ENCODE measurements around the gene RAI14. TPM values are rescaled to one million over a fixed set of nuclear protein-coding genes. Genes with fewer than 3 reads are reported as not detected.

Gene RAI14
- total and polyA plus RNA-seq, 11 donors, result 1.7 to 34.3 (median 10.7) TPM

- Histone ChIP-seq H3K4me3 (no peak overlapping the region), H3K36me3 (no peaks in the 10 kb centered on the region), H3K27me3 (no peaks in the 10 kb centered on the region), H3K27ac (no peak overlapping the region), H3K9me3 (peaks cover 0 to 23% (median 2%) of the 10 kb centered on the region in 12 donors), H3K4me1 (peaks cover 0 to 16% (median 0%) of the 10 kb centered on the region in 12 donors)
- TF ChIP-seq, protein P1, sequence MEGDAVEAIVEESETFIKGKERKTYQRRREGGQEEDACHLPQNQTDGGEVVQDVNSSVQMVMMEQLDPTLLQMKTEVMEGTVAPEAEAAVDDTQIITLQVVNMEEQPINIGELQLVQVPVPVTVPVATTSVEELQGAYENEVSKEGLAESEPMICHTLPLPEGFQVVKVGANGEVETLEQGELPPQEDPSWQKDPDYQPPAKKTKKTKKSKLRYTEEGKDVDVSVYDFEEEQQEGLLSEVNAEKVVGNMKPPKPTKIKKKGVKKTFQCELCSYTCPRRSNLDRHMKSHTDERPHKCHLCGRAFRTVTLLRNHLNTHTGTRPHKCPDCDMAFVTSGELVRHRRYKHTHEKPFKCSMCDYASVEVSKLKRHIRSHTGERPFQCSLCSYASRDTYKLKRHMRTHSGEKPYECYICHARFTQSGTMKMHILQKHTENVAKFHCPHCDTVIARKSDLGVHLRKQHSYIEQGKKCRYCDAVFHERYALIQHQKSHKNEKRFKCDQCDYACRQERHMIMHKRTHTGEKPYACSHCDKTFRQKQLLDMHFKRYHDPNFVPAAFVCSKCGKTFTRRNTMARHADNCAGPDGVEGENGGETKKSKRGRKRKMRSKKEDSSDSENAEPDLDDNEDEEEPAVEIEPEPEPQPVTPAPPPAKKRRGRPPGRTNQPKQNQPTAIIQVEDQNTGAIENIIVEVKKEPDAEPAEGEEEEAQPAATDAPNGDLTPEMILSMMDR (IDR thresholded peaks at IDR 0.05), result no peak
- TF ChIP-seq POLR2A (IDR thresholded peaks at IDR 0.05), result no peak
- no peak for ATAC-seq
- 90 to 99% (median 98%) methylated on average over 6 of the region's 6 CpGs for WGBS, 4 donors
- no peak for DNase-seq
- intact Hi-C loops (cut with DNase I), result no loop called here
These were observed 130.9 kb downstream of the RAI14 start for GRCh38 chr5:34787035-34787434.

DNA sequence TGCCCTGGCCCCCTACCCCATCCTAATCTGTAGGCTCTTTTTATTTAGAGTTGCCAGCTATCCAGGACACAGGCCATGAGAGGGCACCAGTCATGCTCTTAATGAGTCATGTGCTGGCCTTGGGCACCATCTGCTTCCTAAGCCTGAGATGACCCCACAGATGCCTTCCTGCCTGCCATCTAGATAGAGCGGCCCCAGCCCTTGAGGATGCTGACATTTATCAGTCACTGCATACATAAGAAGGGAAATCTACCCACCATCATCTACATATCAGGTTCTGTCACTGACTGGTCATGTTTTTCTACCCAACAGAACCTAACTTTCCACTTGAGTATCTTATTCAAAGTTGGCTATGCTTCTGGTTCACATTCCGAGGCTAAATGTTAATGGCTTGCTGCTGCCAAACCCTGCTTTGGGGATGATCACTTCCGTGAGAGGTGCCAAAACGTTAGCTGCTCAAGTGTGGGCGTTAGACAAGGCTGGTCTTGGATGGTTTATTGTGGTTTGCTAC is 132.9 kb downstream of the RAI14 start:
- DNase-seq (peak in 3 of 5 donors; percentile 10 to 40 (median 26)), ATAC-seq (peak; percentile 37 to 73 (median 56))
- intact Hi-C loops (cut with DNase I), result no loop called here
- Histone ChIP-seq H3K9me3 (peaks cover 0 to 22% (median 0%) of the 10 kb centered on the region in 12 donors), H3K4me1 (peaks cover 0 to 16% (median 0%) of the 10 kb centered on the region in 12 donors), H3K4me3 (no peak overlapping the region), H3K27me3 (no peaks in the 10 kb centered on the region), H3K27ac (peak overlapping the region in 2 of 12 donors; percentile 8 to 24), H3K36me3 (no peaks in the 10 kb centered on the region)
- 58 to 75% (median 60%) methylated on average over 5 of the region's 5 CpGs for WGBS, 4 donors
- no peak for TF ChIP-seq POLR2A (IDR thresholded peaks at IDR 0.05)
- TF ChIP-seq, protein P1 (IDR thresholded peaks at IDR 0.05), result no peak

DNA sequence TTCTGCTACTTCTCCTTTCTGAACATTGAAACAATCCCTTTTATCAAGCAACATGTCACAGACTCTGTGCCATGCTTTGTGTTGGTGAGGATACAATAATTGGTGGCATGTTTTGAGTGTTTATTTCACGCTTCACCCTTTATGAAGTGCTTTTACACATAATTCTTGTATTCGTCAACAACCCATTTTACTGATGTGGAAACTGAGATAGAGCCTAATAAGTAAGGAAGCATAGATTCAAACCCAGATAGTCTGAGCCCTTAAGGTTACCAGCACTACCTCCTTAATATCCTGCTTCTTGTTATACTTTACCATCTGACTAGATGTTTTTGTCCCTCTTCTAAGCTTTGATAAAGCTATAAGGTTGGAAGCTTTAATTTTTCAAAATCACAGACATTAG is 133.5 kb downstream of the RAI14 start:
- H3K27ac ChIP-seq, result peak overlapping the region in 3 of 12 donors; percentile 8 to 26 (median 24)
- WGBS, 4 donors, result 95 to 100% (median 98%) methylated on average over 2 of the region's 2 CpGs
- H3K36me3 ChIP-seq, result no peaks in the 10 kb centered on the region
- peaks cover 0 to 22% (median 0%) of the 10 kb centered on the region in 12 donors for H3K9me3 ChIP-seq
- no peak for DNase-seq
- intact Hi-C loops (cut with DNase I), result no loop called here
- H3K4me3 ChIP-seq, result no peak overlapping the region
- TF ChIP-seq, protein P1 (IDR thresholded peaks at IDR 0.05), result no peak
- no peak for TF ChIP-seq POLR2A (IDR thresholded peaks at IDR 0.05)
- peaks cover 0 to 16% (median 0%) of the 10 kb centered on the region in 12 donors for H3K4me1 ChIP-seq
- no peak for ATAC-seq
- no peaks in the 10 kb centered on the region for H3K27me3 ChIP-seq

DNA sequence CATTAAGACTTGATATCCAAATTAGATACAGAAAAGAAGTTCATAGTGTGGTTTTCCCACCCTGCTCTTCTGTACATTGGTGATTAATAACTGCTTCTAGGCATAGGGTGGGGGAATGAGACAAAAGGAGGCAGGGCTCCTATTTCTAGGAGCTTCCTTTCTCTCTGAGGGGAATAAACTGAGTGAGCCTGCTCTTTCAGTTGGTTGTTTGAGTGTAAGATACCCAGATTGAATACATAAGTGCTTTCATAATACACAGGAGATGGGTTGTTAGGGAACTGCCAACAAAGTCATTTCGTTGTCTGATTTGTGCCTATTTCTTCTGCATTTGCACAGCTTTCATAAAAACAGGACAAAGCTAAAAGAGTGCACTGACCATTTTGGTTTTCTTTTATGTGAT is 133.9 kb downstream of the RAI14 start:
- WGBS, 4 donors, result 57 to 75% (median 70%) methylated on average over 1 of the region's 1 CpG

More for the DNA sequence above, 133.9 kb downstream of the RAI14 start:
- Histone ChIP-seq H3K4me3 (no peak overlapping the region), H3K27me3 (no peaks in the 10 kb centered on the region), H3K9me3 (peaks cover 0 to 22% (median 0%) of the 10 kb centered on the region in 12 donors), H3K27ac (peak overlapping the region in 1 of 12 donors; percentile 24), H3K36me3 (no peaks in the 10 kb centered on the region), H3K4me1 (peaks cover 0 to 16% (median 0%) of the 10 kb centered on the region in 12 donors)
- ATAC-seq, result no peak
- intact Hi-C loops (cut with DNase I), result no loop called here
- DNase-seq, result no peak
- TF ChIP-seq, protein P1 (IDR thresholded peaks at IDR 0.05), result no peak
- no peak for TF ChIP-seq POLR2A (IDR thresholded peaks at IDR 0.05)

All from heart left ventricle (tissue), 16 donors.